HG03460 (cell line): ENCODE results near the gene HSPA4.
"Not testable (repeated sequence)": the region's sequence is repeated elsewhere in the genome, so short reads cannot be mapped to it uniquely, and the experiment has no call there.

Source experiments
- ATAC-seq: cut with Tn5 transposase; IDR thresholded peaks from one replicate; pipeline ENCODE4 v1.9.1; 2021; ENCODE audit not compliant: unreplicated experiment

HSPA4 gene

GRCh38 chr5:133049726-133050048 is 2.1 kb upstream of the HSPA4 start:
- no peak for ATAC-seq

- no peak for ATAC-seq
Observed at GRCh38 chr5:133050521-133050920, 1.3 kb upstream of the HSPA4 start.

- peak; percentile 6 for ATAC-seq
Observed at GRCh38 chr5:133051061-133051541, 712 bp upstream of the HSPA4 start.

- ATAC-seq = peak; percentile 39
Observed at GRCh38 chr5:133052317-133053175, 733 bp downstream of the HSPA4 start.

GRCh38 chr5:133053448-133053847 is 1.6 kb downstream of the HSPA4 start:
- ATAC-seq = no peak

GRCh38 chr5:133054697-133055471 is 3.1 kb downstream of the HSPA4 start:
- no peak for ATAC-seq

GRCh38 chr5:133056891-133057290 is 5.1 kb downstream of the HSPA4 start:
- ATAC-seq = no peak

- no peak for ATAC-seq
Observed at GRCh38 chr5:133059621-133060020, 7.8 kb downstream of the HSPA4 start.

GRCh38 chr5:133062276-133062675 is 10.5 kb downstream of the HSPA4 start:
- no peak for ATAC-seq

GRCh38 chr5:133063965-133064364 is 12.2 kb downstream of the HSPA4 start:
- ATAC-seq = no peak

- no peak for ATAC-seq
Observed at GRCh38 chr5:133065471-133065870, 13.7 kb downstream of the HSPA4 start.

GRCh38 chr5:133066045-133066444 is 14.2 kb downstream of the HSPA4 start:
- no peak for ATAC-seq

GRCh38 chr5:133072021-133072420 is 20.2 kb downstream of the HSPA4 start:
- no peak for ATAC-seq

- ATAC-seq = no peak
Observed at GRCh38 chr5:133075572-133076536, 24.0 kb downstream of the HSPA4 start.

GRCh38 chr5:133079048-133079447 is 27.2 kb downstream of the HSPA4 start:
- ATAC-seq = no peak

GRCh38 chr5:133081036-133081435 is 29.2 kb downstream of the HSPA4 start:
- no peak for ATAC-seq

- no peak for ATAC-seq
Observed at GRCh38 chr5:133081703-133082102, 29.9 kb downstream of the HSPA4 start.

GRCh38 chr5:133082128-133082527 is 30.3 kb downstream of the HSPA4 start:
- ATAC-seq = no peak

GRCh38 chr5:133083901-133084300 is 32.1 kb downstream of the HSPA4 start:
- ATAC-seq = no peak

GRCh38 chr5:133085171-133085570 is 33.4 kb downstream of the HSPA4 start:
- ATAC-seq = not testable (repeated sequence)

GRCh38 chr5:133086366-133086875 is 34.6 kb downstream of the HSPA4 start:
- no peak for ATAC-seq
